ENCODE results near the gene RPS16. TPM values are rescaled to one million over a fixed set of nuclear protein-coding genes. Genes with fewer than 3 reads are reported as not detected.
A peak's percentile ranks its signal among the peaks of the same experiment; 100 is the strongest.

The RPS16 gene
- total and polyA plus RNA-seq, 4 donors, result 109 to 1,094 (median 218) TPM

DNA sequence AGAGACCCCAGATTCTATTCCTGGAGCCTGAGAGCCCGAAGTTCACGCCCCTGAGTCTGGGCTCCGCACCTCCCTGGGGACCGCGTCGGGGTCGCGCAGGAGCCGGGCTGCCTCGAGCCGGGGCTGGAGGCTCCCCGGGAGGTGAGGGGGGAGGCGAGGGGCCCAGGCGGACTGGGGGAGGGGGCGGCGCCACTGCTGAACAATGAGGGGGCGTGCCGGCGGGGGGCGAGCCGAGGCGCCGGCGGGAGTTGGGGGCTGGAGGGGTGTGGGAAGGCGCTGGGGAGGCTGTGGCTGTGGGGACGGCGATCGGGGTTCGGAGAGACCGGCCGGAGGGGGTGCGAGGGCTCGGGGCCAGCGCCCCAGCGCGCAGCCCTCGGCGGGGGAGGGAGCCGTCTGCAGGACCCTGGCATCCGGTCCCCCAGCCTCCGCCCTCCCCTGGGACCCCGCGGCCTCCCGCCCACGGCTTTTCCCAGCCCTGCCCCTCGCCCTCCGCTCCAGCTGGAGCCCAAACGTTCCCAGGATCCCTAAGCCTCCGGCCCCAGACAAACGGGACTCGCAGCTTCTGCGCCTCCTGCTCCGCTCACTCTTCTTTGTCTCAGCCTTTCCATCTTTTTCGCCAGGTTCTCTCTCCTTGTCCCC lies 22.4 kb downstream of the RPS16 start:
- Histone ChIP-seq H3K27ac (ENCODE audit: low read depth in 1 of 2, low read length in 2 of 2) (peak overlapping the region; percentile 55 to 89), H3K9ac (ENCODE audit: low read depth in 1 of 2, low read length in 2 of 2) (peak overlapping the region; percentile 26 to 64), H3K9me3 (ENCODE audit: control insufficient read depth in 4 of 4, low read length in 3 of 4) (no peaks in the 10 kb centered on the region), H3K4me1 (ENCODE audit: control insufficient read depth in 4 of 4, insufficient read depth in 4 of 4, low read length in 3 of 4) (peaks cover 5 to 32% (median 11%) of the 10 kb centered on the region in 4 donors), H3K4me3 (ENCODE audit: low read depth in 1 of 3, low read length in 3 of 3) (peak overlapping the region; percentile 15 to 67 (median 64)), H3K36me3 (ENCODE audit: control insufficient read depth in 4 of 4, insufficient read depth in 3 of 4, low read depth in 1 of 4, low read length in 3 of 4) (peaks cover 0 to under 1% (median 0%) of the 10 kb centered on the region in 4 donors), H3K27me3 (ENCODE audit: control insufficient read depth in 4 of 4, insufficient read depth in 4 of 4, low read length in 3 of 4) (no peaks in the 10 kb centered on the region)
- TF ChIP-seq HNF4G (IDR thresholded peaks at IDR 0.05), result no peak
- no peak for TF ChIP-seq JUND (IDR thresholded peaks at IDR 0.05)
- no peak for TF ChIP-seq FOXA2 (IDR thresholded peaks at IDR 0.05)
- TF ChIP-seq, protein P1, sequence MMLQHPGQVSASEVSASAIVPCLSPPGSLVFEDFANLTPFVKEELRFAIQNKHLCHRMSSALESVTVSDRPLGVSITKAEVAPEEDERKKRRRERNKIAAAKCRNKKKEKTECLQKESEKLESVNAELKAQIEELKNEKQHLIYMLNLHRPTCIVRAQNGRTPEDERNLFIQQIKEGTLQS (IDR thresholded peaks at IDR 0.05), result no peak
- no peak for TF ChIP-seq RAD21 (IDR thresholded peaks at IDR 0.05)
- no peak for TF ChIP-seq YY1 (IDR thresholded peaks at IDR 0.05)
- no peak for TF ChIP-seq TAF1 (conservative IDR thresholded peaks at IDR 0.05)
- TF ChIP-seq, protein P2, sequence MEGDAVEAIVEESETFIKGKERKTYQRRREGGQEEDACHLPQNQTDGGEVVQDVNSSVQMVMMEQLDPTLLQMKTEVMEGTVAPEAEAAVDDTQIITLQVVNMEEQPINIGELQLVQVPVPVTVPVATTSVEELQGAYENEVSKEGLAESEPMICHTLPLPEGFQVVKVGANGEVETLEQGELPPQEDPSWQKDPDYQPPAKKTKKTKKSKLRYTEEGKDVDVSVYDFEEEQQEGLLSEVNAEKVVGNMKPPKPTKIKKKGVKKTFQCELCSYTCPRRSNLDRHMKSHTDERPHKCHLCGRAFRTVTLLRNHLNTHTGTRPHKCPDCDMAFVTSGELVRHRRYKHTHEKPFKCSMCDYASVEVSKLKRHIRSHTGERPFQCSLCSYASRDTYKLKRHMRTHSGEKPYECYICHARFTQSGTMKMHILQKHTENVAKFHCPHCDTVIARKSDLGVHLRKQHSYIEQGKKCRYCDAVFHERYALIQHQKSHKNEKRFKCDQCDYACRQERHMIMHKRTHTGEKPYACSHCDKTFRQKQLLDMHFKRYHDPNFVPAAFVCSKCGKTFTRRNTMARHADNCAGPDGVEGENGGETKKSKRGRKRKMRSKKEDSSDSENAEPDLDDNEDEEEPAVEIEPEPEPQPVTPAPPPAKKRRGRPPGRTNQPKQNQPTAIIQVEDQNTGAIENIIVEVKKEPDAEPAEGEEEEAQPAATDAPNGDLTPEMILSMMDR (IDR thresholded peaks at IDR 0.05; ENCODE audit: low read depth, low read length, missing input control), result no peak
- TF ChIP-seq HNF4A (conservative IDR thresholded peaks at IDR 0.05), result no peak
- no peak for TF ChIP-seq FOXA1 (IDR thresholded peaks at IDR 0.05)
- TF ChIP-seq EGR1 (IDR thresholded peaks at IDR 0.05; ENCODE audit: low read depth in 2 of 2), result no peak
- TF ChIP-seq RXRA (IDR thresholded peaks at IDR 0.05), result no peak
- TF ChIP-seq, protein P3, sequence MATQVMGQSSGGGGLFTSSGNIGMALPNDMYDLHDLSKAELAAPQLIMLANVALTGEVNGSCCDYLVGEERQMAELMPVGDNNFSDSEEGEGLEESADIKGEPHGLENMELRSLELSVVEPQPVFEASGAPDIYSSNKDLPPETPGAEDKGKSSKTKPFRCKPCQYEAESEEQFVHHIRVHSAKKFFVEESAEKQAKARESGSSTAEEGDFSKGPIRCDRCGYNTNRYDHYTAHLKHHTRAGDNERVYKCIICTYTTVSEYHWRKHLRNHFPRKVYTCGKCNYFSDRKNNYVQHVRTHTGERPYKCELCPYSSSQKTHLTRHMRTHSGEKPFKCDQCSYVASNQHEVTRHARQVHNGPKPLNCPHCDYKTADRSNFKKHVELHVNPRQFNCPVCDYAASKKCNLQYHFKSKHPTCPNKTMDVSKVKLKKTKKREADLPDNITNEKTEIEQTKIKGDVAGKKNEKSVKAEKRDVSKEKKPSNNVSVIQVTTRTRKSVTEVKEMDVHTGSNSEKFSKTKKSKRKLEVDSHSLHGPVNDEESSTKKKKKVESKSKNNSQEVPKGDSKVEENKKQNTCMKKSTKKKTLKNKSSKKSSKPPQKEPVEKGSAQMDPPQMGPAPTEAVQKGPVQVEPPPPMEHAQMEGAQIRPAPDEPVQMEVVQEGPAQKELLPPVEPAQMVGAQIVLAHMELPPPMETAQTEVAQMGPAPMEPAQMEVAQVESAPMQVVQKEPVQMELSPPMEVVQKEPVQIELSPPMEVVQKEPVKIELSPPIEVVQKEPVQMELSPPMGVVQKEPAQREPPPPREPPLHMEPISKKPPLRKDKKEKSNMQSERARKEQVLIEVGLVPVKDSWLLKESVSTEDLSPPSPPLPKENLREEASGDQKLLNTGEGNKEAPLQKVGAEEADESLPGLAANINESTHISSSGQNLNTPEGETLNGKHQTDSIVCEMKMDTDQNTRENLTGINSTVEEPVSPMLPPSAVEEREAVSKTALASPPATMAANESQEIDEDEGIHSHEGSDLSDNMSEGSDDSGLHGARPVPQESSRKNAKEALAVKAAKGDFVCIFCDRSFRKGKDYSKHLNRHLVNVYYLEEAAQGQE (IDR thresholded peaks at IDR 0.05), result no peak
- no peak for TF ChIP-seq GABPA (IDR thresholded peaks at IDR 0.05 in 1 of 2, conservative IDR thresholded peaks at IDR 0.05 in 1 of 2)
- no peak for TF ChIP-seq NR2F2 (IDR thresholded peaks at IDR 0.05)
- 16% methylated on average over 54 of the region's 54 CpGs for WGBS
- no peak for DNase-seq (ENCODE audit: low spot score)

DNA sequence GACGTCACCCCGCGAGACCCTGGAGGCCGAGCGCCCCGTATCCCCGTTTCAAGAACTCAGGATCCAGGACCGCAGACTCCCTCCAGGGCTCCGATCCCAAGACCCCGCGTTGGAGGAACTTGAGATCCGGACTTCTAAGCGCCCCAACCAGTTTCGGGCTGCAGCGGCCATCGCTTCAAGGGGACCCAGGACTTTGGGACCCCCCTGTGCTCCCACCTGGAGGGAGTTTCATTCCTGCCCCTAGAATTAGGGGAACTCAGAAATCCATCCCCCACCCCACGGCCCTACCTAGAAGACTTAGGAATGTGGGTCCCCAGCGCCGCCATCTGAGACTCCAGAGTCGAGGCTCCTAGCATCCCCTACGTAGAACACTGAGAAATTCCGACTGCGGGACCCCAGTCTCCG lies 22.9 kb downstream of the RPS16 start:
- Histone ChIP-seq H3K9me3 (ENCODE audit: control insufficient read depth in 4 of 4, low read length in 3 of 4) (no peaks in the 10 kb centered on the region), H3K27ac (ENCODE audit: low read depth in 1 of 2, low read length in 2 of 2) (peak overlapping the region; percentile 55 to 89), H3K4me1 (ENCODE audit: control insufficient read depth in 4 of 4, insufficient read depth in 4 of 4, low read length in 3 of 4) (peaks cover 5 to 32% (median 11%) of the 10 kb centered on the region in 4 donors), H3K36me3 (ENCODE audit: control insufficient read depth in 4 of 4, insufficient read depth in 3 of 4, low read depth in 1 of 4, low read length in 3 of 4) (peaks cover 0 to 6% (median 0%) of the 10 kb centered on the region in 4 donors), H3K27me3 (ENCODE audit: control insufficient read depth in 4 of 4, insufficient read depth in 4 of 4, low read length in 3 of 4) (no peaks in the 10 kb centered on the region), H3K9ac (ENCODE audit: low read depth in 1 of 2, low read length in 2 of 2) (peak overlapping the region; percentile 26 to 64), H3K4me3 (ENCODE audit: low read depth in 1 of 3, low read length in 3 of 3) (peak overlapping the region; percentile 15 to 67 (median 64))
- DNase-seq (ENCODE audit: low spot score), result no peak
- 2% methylated on average over 24 of the region's 24 CpGs for WGBS
- TF ChIP-seq SP1 (IDR thresholded peaks at IDR 0.05) (no peak), RXRA (IDR thresholded peaks at IDR 0.05) (no peak), RAD21 (IDR thresholded peaks at IDR 0.05) (no peak), JUND (IDR thresholded peaks at IDR 0.05) (no peak), HNF4G (IDR thresholded peaks at IDR 0.05) (no peak), YY1 (IDR thresholded peaks at IDR 0.05) (no peak), HNF4A (conservative IDR thresholded peaks at IDR 0.05) (no peak), NR2F2 (IDR thresholded peaks at IDR 0.05) (no peak), EGR1 (IDR thresholded peaks at IDR 0.05; ENCODE audit: low read depth in 2 of 2) (no peak), TAF1 (conservative IDR thresholded peaks at IDR 0.05) (no peak)
- TF ChIP-seq, protein P4, sequence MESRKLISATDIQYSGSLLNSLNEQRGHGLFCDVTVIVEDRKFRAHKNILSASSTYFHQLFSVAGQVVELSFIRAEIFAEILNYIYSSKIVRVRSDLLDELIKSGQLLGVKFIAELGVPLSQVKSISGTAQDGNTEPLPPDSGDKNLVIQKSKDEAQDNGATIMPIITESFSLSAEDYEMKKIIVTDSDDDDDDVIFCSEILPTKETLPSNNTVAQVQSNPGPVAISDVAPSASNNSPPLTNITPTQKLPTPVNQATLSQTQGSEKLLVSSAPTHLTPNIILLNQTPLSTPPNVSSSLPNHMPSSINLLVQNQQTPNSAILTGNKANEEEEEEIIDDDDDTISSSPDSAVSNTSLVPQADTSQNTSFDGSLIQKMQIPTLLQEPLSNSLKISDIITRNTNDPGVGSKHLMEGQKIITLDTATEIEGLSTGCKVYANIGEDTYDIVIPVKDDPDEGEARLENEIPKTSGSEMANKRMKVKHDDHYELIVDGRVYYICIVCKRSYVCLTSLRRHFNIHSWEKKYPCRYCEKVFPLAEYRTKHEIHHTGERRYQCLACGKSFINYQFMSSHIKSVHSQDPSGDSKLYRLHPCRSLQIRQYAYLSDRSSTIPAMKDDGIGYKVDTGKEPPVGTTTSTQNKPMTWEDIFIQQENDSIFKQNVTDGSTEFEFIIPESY (IDR thresholded peaks at IDR 0.05), result no peak
- TF ChIP-seq, protein P3 (IDR thresholded peaks at IDR 0.05), result no peak
- TF ChIP-seq, protein P2 (IDR thresholded peaks at IDR 0.05; ENCODE audit: low read depth, low read length, missing input control), result no peak

Data from liver (tissue), 9 donors.